Mucosa of descending colon (tissue), 3 donors: ENCODE results near the gene RNF113B. TPM values are rescaled to one million over a fixed set of nuclear protein-coding genes. Genes with fewer than 3 reads are reported as not detected.
A peak's percentile ranks its signal among the peaks of the same experiment; 100 is the strongest.

Experiments used
- ATAC-seq: fragments of 200-7000 bp; cut with Tn5 transposase; one replicate; pipeline ENCODE4 v1.9.1; 2020; ENCODE audit warnings: mild to moderate bottlenecking, moderate library complexity
- DNase-seq, 3 donors: peaks; one replicate each; pipeline ENCODE4 v3.0.0-alpha.2; 2020
- H3K36me3 ChIP-seq: fragments of 200-600 bp; one replicate; pipeline ENCODE4 v1.8.0; 2021; ENCODE audit warnings: low read depth, mild to moderate bottlenecking
- H3K4me1 ChIP-seq: fragments of 200-600 bp; one replicate; pipeline ENCODE4 v1.8.0; 2021; ENCODE audit warnings: low read depth, mild to moderate bottlenecking
- H3K4me3 ChIP-seq: fragments of 200-600 bp; one replicate; pipeline ENCODE4 v1.8.0; 2021; ENCODE audit warnings: mild to moderate bottlenecking
- H3K9me3 ChIP-seq: fragments of 200-600 bp; one replicate; pipeline ENCODE4 v1.8.0; 2021; ENCODE audit warnings: mild to moderate bottlenecking
- CTCF ChIP-seq: fragments of 200-600 bp; IDR thresholded peaks from one replicate; pipeline ENCODE4 v1.8.0; 2022; ENCODE audit warnings: antibody characterized with exemption, mild to moderate bottlenecking
- intact Hi-C, 2 donors: fragments of 100-400 bp; cut with DNase I in 1 of 2; cut with micrococcal nuclease in 1 of 2; formaldehyde crosslinking; loops; one replicate each; pipeline versions ENCODE4 v1.11.0 to v1.11.1; 2022; cut with DNase I, micrococcal nuclease
- total RNA-seq, 3 donors: library from RNA; stranded (reverse); fragmentation: NEBNext Ultra II Directional in 2 of 3; extraction: Animal tissue kit (Norgen Biotek cat#: 25700) in 2 of 3; gene quantifications; one replicate each; pipeline versions ENCODE4 v1.2.1 to v1.2.4, GENCODE V29; 2021 to 2023
- donor health status: DM: no; HTN: no; CAD: no; lungs with moderate emphysema.
- donor health status: DM: no; HTN: no; CAD: no.
- donor health status: DM: no; HTN: yes; CAD: no.

RNF113B gene
- total RNA-seq, 3 donors from 2014 or later = not detected

GRCh38 chr13:98214008-98214643 is 37.1 kb upstream of the RNF113B start:
- Histone ChIP-seq H3K9me3 (no peaks in the 10 kb centered on the region), H3K4me1 (peaks cover 12% of the 10 kb centered on the region), H3K4me3 (no peak overlapping the region), H3K36me3 (no peaks in the 10 kb centered on the region)
- DNase-seq (peak in 2 of 3 donors; percentile 24 to 40), ATAC-seq (peak; percentile 58)
- no peak for TF ChIP-seq CTCF
- intact Hi-C loops = no loop called here

- no peak for TF ChIP-seq CTCF
- no peaks in the 10 kb centered on the region for H3K36me3 ChIP-seq
- peaks cover 12% of the 10 kb centered on the region for H3K4me1 ChIP-seq
- intact Hi-C loops = no loop called here
- no peak overlapping the region for H3K4me3 ChIP-seq
- ATAC-seq (no peak), DNase-seq (no peak)
- H3K9me3 ChIP-seq = no peaks in the 10 kb centered on the region
These were observed 36.3 kb upstream of the RNF113B start for GRCh38 chr13:98213354-98213753.

- DNase-seq (no peak), ATAC-seq (no peak)
- no peaks in the 10 kb centered on the region for H3K9me3 ChIP-seq
- no peaks in the 10 kb centered on the region for H3K36me3 ChIP-seq
- H3K4me3 ChIP-seq = no peak overlapping the region
- intact Hi-C loops = no loop called here
- TF ChIP-seq CTCF = no peak
- peaks cover 12% of the 10 kb centered on the region for H3K4me1 ChIP-seq
These were observed 35.7 kb upstream of the RNF113B start for GRCh38 chr13:98212763-98213162.

- no peak overlapping the region for H3K4me3 ChIP-seq
- peaks cover 8% of the 10 kb centered on the region for H3K9me3 ChIP-seq
- no peak for TF ChIP-seq CTCF
- peaks cover 11% of the 10 kb centered on the region for H3K4me1 ChIP-seq
- no peak for ATAC-seq
- intact Hi-C loops = no loop called here
- DNase-seq = no peak
- no peaks in the 10 kb centered on the region for H3K36me3 ChIP-seq
These were observed 31.5 kb upstream of the RNF113B start for GRCh38 chr13:98208606-98209005.

- TF ChIP-seq CTCF = no peak
- intact Hi-C loops = no loop called here
- Histone ChIP-seq H3K36me3 (no peaks in the 10 kb centered on the region), H3K4me3 (no peak overlapping the region), H3K4me1 (peaks cover 11% of the 10 kb centered on the region), H3K9me3 (peaks cover 8% of the 10 kb centered on the region)
- no peak for DNase-seq
- no peak for ATAC-seq
These were observed 30.3 kb upstream of the RNF113B start for GRCh38 chr13:98207416-98207815.

GRCh38 chr13:98206946-98207345 is 29.9 kb upstream of the RNF113B start:
- ATAC-seq (peak; percentile 49), DNase-seq (no peak)
- peaks cover 8% of the 10 kb centered on the region for H3K9me3 ChIP-seq
- H3K4me3 ChIP-seq = no peak overlapping the region
- intact Hi-C loops = no loop called here
- peaks cover 14% of the 10 kb centered on the region for H3K4me1 ChIP-seq
- no peaks in the 10 kb centered on the region for H3K36me3 ChIP-seq
- TF ChIP-seq CTCF = no peak
